Neutrophil (primary cell): ENCODE results near the gene FAM114A2.

ENCODE experiments used
- H3K27ac ChIP-seq: fragments of 200-600 bp; sonication (generic); 2 replicates; pipeline ENCODE4 v1.5.1; 2016; ENCODE audit warnings: mild to moderate bottlenecking, moderate library complexity
- H3K27me3 ChIP-seq: fragments of 200-600 bp; sonication (generic); 2 replicates; pipeline ENCODE4 v1.6.0; 2016; ENCODE audit warnings: mild to moderate bottlenecking
- H3K36me3 ChIP-seq: fragments of 200-600 bp; sonication (generic); 2 replicates; pipeline ENCODE4 v1.5.1; 2017
- H3K4me1 ChIP-seq, 2 experiments: fragments of 200-600 bp in 1 of 2; sonication (generic) in 1 of 2; 1 replicate in 1 of 2; 2 replicates in 1 of 2; pipeline versions ENCODE4 v1.5.1 to v1.6.1; 2013 to 2016; ENCODE audit warnings: low read depth in 1 of 2, low read length in 1 of 2, mild to moderate bottlenecking in 1 of 2, moderate library complexity in 1 of 2; ENCODE audit not compliant: control insufficient read depth in 1 of 2, insufficient read depth in 1 of 2
- H3K4me3 ChIP-seq, 2 experiments: fragments of 200-600 bp in 1 of 2; sonication (generic) in 1 of 2; 1 replicate in 1 of 2; 2 replicates in 1 of 2; pipeline ENCODE4 v1.5.1; 2013 to 2016; ENCODE audit warnings: low read depth in 1 of 2, low read length in 1 of 2, mild to moderate bottlenecking in 1 of 2, moderate library complexity in 1 of 2
- H3K9me3 ChIP-seq: fragments of 200-600 bp; sonication (generic); 2 replicates; pipeline ENCODE4 v1.5.1; 2016
- TF ChIP-seq, protein P1 (sequence below): fragments of 200-600 bp; sonication (generic); IDR thresholded peaks from 2 replicates; pipeline ENCODE4 v1.5.1; 2016; ENCODE audit warnings: antibody characterized with exemption

FAM114A2 gene

DNA sequence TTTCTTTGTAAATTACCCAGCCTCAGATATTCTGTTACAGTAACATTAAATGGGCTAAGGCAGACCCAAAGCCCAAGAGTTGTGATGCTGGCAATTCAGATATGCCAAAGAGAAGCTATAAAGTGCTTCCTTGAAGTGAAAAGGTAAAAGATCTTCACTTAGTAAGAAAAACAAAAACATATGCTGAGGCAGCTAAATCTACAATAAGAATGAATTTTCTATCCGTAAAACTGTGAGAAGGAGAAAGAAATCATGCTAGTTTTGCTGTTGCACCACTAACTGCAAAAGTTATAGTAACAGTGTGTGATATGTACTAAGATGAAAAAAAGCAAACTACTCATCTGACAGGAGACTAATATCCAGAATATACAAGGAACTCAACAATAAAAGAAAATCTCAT, 39.9 kb downstream of the FAM114A2 start:
- H3K4me1 ChIP-seq, result peaks cover 6 to 8% of the 10 kb centered on the region in 2 experiments
- no peak overlapping the region for H3K4me3 ChIP-seq
- TF ChIP-seq, protein P1, sequence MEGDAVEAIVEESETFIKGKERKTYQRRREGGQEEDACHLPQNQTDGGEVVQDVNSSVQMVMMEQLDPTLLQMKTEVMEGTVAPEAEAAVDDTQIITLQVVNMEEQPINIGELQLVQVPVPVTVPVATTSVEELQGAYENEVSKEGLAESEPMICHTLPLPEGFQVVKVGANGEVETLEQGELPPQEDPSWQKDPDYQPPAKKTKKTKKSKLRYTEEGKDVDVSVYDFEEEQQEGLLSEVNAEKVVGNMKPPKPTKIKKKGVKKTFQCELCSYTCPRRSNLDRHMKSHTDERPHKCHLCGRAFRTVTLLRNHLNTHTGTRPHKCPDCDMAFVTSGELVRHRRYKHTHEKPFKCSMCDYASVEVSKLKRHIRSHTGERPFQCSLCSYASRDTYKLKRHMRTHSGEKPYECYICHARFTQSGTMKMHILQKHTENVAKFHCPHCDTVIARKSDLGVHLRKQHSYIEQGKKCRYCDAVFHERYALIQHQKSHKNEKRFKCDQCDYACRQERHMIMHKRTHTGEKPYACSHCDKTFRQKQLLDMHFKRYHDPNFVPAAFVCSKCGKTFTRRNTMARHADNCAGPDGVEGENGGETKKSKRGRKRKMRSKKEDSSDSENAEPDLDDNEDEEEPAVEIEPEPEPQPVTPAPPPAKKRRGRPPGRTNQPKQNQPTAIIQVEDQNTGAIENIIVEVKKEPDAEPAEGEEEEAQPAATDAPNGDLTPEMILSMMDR, result no peak
- H3K36me3 ChIP-seq, result peaks cover 46% of the 10 kb centered on the region
- H3K27me3 ChIP-seq, result no peaks in the 10 kb centered on the region
- no peaks in the 10 kb centered on the region for H3K9me3 ChIP-seq
- no peak overlapping the region for H3K27ac ChIP-seq

DNA sequence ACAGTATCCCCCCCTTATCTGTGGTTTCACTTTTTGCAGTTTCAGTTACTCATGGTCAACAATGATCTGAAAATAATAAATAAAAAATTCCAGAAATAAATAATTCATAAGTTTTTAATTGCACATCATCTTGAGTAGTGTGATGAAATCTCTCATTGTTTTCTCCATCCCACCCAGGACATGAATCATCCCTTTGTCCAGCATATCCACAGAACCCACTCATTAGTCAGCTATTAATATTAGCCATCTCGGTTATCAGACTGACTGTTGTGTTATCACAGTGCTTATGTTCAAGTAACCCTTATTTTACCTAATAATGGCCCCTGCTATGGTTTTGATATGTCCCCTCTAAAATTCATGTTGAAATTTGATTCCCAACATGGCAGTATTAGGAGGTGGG, 40.7 kb downstream of the FAM114A2 start:
- Histone ChIP-seq H3K27me3 (no peaks in the 10 kb centered on the region), H3K4me3 (no peak overlapping the region), H3K9me3 (no peaks in the 10 kb centered on the region), H3K36me3 (peaks cover 44% of the 10 kb centered on the region), H3K4me1 (peaks cover 6 to 8% of the 10 kb centered on the region in 2 experiments), H3K27ac (no peak overlapping the region)
- TF ChIP-seq, protein P1, result no peak

DNA sequence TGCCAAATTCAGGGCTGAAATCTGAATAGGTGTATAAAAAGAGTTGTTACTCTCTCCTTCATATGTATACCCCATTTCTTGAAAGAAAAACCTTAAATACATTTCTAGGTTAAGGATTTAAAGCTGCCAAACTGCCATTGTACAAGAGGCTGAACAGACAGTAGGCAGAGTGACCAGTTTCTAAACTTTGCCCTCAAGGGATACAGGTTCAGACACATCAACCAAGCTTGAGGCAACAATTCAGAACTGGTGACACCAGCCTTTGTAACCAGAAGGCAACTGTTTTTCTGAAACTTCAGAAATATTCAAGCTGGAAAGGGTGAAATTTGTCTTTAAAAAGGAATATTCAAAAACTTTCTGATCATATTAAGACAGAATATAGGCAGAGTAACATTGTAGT, 47.5 kb downstream of the FAM114A2 start:
- H3K9me3 ChIP-seq, result no peaks in the 10 kb centered on the region
- no peak overlapping the region for H3K4me3 ChIP-seq
- no peak overlapping the region for H3K27ac ChIP-seq
- no peaks in the 10 kb centered on the region for H3K27me3 ChIP-seq
- TF ChIP-seq, protein P1, result no peak
- peaks cover 19% of the 10 kb centered on the region for H3K36me3 ChIP-seq
- H3K4me1 ChIP-seq, result peaks cover 6 to 8% of the 10 kb centered on the region in 2 experiments

DNA sequence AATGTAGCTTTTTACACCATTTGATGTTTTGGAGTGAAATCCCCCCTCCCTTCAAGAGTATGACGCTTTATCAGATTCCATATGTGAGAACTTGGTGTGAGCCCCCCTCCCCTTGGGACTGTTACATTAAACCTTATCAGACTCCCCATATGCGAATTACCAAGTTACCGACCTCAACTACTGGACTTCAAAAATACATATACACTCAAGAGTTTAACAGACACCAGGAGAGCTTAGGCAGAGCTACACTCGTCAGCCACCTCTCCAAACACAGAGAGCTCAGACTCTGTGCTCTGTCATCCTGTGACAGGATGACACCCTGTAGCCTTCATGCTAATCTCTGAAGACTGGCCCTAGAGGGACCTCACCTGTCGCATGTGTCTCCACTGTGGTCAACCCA, 50.2 kb downstream of the FAM114A2 start:
- Histone ChIP-seq H3K36me3 (peaks cover 13% of the 10 kb centered on the region), H3K27ac (no peak overlapping the region)
- TF ChIP-seq, protein P1, result no peak

DNA sequence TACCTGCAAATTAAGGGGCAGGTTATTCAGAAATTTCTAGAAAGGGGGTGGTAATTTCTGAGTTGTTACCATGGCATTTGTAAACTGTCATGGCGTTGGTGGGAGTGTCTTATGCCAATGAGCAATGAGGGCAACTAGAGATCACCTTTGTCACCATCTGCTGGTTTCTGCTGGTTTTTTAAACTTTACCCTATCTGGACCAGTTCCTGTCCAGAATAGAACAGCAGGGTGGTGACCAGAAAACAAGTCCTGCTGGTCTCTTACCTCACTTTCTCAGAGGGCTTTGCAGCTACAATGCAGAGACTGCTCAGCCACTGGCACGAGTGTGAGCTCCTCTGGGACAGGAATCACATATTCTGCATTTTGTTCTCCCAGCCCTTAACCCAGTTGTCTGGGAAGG, 51.4 kb downstream of the FAM114A2 start:
- no peak overlapping the region for H3K4me3 ChIP-seq
- H3K9me3 ChIP-seq, result no peaks in the 10 kb centered on the region
- H3K36me3 ChIP-seq, result peaks cover 7% of the 10 kb centered on the region
- H3K4me1 ChIP-seq, result no peaks in the 10 kb centered on the region
- no peaks in the 10 kb centered on the region for H3K27me3 ChIP-seq
- no peak overlapping the region for H3K27ac ChIP-seq
- TF ChIP-seq, protein P1, result no peak

More for the DNA sequence above, 50.2 kb downstream of the FAM114A2 start:
- H3K4me3 ChIP-seq, result no peak overlapping the region
- no peaks in the 10 kb centered on the region for H3K4me1 ChIP-seq
- H3K27me3 ChIP-seq, result no peaks in the 10 kb centered on the region
- no peaks in the 10 kb centered on the region for H3K9me3 ChIP-seq

DNA sequence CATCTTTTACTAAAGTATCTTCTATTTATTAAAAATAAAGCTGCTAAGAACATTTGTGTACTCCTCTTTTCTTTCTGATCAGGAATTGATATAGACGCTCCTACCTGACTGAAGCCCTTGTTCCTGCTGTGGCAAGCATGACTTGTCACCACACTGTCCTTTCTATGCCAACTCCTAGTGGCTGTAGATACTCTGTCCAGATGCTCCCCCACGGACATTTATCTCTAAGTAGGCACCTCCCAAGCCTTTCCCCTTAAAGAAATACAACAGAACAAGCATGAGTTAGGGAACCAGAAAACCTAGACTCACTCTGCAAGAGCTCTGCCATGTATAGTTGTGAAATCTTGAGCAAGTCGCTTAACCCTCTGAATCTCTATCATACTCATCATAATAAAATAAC, 53.2 kb downstream of the FAM114A2 start:
- Histone ChIP-seq H3K9me3 (no peaks in the 10 kb centered on the region), H3K27ac (no peak overlapping the region), H3K36me3 (no peaks in the 10 kb centered on the region), H3K4me1 (no peaks in the 10 kb centered on the region), H3K4me3 (no peak overlapping the region), H3K27me3 (no peaks in the 10 kb centered on the region)
- TF ChIP-seq, protein P1, result no peak
